UCSD-AML1 (cell line): ENCODE results near the gene CUX1.
"Not testable (repeated sequence)": the region's sequence is repeated elsewhere in the genome, so short reads cannot be mapped to it uniquely, and the experiment has no call there.

Experiments
- DNase-seq: peaks from one replicate; lab custom pipeline; 2025; ENCODE audit not compliant: unreplicated experiment; lab: John Stamatoyannopoulos, UW

Gene CUX1

GRCh38 chr7:102119213-102119651 is 301.8 kb downstream of the CUX1 start:
- no peak for DNase-seq

DNA sequence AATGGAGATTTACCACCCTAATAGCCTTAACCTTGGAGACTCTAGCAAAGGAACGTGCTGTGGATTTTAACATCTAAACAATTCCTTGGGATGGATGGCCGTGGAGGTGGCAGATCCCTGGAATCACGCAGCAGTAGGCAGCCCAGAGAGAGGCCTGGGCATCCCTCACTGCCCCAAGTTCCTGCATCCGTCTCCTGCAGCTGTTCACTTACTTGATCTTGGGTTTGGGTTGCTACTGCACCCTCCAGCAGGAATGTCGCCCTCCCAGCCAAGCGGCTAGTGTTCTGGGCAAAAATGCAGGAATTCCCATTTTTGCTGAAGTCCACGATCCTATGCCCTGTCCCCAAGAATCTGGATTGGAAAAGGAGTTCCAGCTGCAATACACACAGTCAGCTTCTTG is 302.5 kb downstream of the CUX1 start:
- no peak for DNase-seq

DNA sequence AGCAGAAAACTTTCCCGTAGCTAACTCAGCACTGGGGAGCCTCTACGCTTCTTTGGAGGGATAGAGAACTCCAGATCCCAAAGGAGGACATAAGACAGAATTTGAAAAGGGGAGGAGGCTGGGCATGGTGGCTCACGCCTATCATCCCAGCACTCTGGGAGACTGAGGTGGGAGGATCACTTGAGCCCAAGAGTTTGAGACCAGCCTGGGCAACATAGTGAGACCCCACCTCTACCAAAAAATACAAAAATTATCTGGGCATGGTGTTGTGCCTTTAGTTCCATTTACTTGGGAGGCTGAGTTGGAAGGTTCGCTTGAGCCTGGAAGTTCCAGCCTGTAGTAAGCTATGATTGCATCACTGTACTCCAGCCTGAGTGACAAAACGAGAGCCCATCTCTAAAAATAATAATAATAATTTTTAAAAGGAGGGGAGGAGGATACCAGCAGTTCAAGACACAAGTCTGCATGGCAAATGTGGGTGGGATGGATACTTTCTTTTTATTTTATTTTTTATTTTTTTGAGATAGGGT is 303.3 kb downstream of the CUX1 start:
- no peak for DNase-seq

GRCh38 chr7:102122026-102122425 is 304.6 kb downstream of the CUX1 start:
- no peak for DNase-seq

DNA sequence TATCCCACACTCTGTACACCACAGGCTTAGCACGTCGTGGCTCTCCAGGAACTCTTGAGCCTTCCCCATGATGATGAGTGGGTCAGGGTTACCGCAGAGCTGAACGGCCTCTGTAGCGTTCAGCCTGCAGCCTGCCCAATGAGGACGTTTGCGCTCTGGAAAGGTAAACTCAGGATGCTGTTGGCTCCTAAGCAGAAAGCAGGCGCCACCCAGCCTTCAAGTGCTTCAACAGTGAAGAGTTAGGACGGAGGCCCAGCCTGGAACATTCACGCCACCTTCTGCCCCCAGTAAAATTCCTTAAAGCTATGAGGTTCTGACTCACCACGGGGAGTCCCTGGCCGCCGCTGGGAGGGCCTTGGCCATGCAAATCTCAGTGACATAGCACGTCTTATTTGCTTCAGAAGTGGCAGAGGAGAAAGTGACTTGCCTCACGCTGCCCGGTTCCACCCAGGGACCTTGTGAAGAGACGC is 307.7 kb downstream of the CUX1 start:
- DNase-seq: no peak

DNA sequence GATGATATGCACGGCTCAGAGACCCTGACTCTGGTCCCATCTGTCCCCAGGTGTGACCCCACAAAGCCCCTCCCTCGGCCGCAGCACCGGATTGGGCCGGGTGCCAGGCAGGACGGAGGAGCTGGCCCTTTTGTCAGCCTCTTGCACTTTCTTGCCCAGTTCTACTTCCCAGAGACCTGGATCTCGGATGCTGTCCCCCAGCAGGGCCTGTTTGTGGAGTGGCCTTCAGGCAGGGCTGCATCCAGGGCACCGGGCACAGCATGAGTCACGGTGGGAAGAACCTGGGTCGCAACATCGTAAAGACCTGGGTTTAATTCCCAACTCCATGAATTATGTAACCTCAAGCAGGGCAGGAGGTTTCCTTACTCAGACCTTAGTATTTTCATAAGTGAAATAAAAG is 310.9 kb downstream of the CUX1 start:
- no peak for DNase-seq

- no peak for DNase-seq
These were observed 312.4 kb downstream of the CUX1 start for GRCh38 chr7:102129636-102130370.

DNA sequence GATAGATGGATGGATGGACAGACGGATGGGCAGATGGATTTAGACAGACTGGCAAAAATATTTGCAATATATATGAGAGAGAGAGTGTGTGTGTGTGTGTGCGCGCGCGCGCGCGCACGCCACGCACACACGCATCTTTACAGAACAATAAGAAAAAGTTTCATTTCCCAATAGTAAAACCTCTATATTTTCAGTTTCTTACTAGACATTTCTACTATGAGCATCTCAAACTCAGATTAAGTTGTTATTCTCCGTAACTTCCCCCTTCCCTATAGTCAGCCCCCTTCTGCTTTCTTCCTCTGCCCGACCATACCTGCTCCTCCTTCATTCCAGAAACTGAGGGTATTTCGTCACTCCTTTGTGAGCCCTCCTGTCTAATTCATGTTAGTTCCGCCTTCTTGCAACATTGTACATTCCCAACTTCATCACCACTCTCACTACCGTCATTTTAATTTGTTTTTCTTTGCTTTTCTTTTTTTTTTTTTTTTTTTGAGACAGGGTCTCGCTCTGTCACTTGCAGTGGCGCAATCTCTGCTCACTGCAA is 314.9 kb downstream of the CUX1 start:
- no peak for DNase-seq

DNA sequence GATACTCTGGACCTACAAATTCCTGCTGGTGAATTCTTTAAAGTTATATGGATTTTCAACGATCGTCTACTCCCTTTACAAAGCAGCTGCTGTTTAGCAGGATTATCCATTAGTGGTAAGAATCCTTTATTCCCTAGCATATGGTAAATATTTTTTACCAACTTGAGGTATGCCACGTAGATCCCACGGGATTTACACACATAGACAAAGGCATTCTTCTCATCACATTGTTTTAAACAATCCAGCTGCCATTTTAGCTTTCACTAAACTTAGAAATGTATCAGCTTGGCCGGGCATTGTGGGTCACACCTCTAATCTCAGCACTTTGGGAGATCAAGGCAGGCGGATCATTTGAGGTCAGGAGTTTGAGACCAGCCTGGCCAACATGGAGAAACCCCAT is 321.2 kb downstream of the CUX1 start:
- DNase-seq: no peak

DNA sequence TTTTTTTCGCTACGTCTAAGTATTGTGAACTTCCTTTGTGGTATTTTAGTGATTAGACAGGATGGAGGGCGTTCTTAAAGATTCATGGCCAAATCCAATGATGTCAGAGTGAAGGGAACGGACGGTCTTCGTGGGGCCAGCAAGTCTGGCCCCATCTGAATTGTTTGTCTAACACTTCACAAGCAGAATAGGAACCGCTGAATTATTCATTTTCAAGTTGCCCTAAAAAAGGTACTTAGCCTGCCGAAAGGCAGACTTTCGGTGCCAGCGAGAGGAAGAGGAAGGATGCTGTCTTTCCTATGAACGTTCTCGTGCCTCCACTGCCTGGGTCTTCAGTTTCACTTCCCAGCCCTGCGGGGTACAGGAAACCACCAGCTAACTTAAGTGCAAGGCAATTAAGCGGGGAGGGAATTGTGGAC is 323.5 kb downstream of the CUX1 start:
- peak; percentile 24 for DNase-seq

- not testable (repeated sequence) for DNase-seq
These were observed 325.0 kb downstream of the CUX1 start for GRCh38 chr7:102142433-102142832.

DNA sequence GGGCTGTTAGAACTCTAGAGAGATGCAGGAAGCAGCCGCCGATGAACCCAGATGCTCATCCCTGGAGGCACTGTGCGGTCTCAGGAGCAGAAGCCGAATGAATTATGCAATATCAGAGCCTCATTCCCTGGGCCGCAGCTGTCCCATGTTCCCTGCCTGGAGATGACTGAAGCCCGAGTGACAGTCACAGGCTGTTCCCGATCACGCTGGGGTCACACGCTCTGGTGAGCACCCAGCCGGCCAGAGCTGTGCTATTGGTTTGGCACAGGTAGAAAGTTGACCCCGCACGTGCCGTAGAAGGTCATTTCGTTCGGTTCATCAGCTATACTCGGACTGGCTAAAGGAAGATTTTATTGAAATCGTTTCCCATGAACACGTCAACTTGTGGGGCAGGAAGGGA is 328.7 kb downstream of the CUX1 start:
- DNase-seq: no peak

GRCh38 chr7:102147008-102147407 is 329.6 kb downstream of the CUX1 start:
- no peak for DNase-seq

DNA sequence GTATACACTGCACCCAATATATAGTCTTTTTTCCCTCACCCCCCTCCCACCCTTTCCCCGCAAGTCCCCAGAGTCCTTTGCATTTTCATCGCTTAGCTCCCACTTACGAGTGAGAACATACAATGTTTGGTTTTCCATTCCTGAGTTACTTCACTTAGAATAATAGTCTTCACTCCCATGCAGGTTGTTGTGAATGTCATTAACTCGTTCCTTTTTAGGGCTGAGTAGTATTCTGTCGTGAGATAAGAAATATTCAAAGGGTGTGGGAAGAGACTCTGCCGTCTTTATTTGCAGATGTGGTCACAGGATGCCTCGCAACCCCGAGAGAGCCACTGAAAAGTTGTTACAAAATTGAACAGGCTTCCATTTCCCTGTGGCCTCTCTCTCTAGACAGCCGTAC is 331.4 kb downstream of the CUX1 start:
- DNase-seq: no peak

- DNase-seq: no peak
These were observed 332.0 kb downstream of the CUX1 start for GRCh38 chr7:102149416-102149815.

- DNase-seq: no peak
These were observed 332.8 kb downstream of the CUX1 start for GRCh38 chr7:102150266-102150665.

DNA sequence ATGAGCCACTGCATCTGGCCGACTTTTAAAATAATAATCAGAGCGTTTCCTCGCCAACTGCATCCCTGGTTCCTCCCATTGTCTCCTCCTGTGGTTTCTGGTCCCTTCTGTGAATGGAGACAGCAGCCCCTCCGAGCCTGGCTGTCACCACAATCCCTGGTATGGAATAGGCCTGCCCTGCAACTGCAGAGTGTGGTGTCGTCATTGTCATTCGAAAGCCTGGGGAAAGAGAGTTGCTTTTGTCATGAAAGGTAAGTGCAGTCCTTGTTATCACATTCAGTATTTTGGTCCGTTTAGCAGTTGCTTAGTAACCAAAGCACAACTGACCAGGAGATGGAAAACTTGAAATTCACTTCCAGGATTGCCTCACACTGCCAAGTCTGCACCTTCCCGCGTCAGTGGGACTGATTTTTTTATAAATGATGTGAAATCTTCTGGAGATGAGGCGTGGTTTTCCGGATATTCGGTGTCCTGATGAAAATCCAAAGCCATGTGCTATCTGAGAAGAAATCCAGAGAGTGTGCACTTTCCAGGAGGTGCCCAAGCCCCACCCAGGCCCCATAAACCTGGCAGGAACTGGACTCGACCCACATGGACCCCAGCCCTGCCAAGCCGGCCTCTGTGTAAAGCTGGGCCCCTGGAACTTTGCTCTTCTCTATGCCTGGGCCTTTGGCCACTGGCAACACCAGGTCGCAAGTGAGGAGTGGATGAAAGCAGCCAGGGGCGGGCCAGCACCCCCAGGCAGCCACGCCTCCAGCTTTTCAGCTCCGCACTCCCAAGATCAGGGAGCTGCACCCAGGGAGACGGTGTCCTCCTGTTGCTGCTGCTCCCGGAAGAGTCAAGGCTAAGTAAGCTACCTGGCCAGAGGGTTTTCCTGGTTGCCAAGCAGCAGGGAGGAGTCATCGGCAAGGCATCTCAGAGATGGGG is 335.5 kb downstream of the CUX1 start:
- no peak for DNase-seq

GRCh38 chr7:102153599-102153946 is 336.1 kb downstream of the CUX1 start:
- DNase-seq: no peak

DNA sequence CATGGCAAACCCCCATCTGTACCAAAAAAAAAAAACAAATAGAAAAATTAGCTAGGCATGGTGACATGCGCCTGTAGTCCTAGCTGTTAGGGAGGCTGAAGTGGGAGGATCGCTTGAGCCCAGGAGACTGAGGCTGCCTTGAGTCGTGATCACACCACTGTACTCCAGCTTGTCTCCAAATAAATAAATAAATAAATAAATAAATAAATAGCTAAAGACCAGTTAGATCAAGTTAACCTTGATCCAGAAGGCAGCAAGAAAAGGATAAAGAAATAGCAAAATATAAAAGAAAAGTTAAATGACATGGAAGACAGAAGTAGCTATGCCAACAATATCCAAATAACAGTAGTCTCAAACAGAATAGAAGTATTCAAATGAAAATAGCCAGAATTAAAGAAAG is 337.0 kb downstream of the CUX1 start:
- no peak for DNase-seq

DNA sequence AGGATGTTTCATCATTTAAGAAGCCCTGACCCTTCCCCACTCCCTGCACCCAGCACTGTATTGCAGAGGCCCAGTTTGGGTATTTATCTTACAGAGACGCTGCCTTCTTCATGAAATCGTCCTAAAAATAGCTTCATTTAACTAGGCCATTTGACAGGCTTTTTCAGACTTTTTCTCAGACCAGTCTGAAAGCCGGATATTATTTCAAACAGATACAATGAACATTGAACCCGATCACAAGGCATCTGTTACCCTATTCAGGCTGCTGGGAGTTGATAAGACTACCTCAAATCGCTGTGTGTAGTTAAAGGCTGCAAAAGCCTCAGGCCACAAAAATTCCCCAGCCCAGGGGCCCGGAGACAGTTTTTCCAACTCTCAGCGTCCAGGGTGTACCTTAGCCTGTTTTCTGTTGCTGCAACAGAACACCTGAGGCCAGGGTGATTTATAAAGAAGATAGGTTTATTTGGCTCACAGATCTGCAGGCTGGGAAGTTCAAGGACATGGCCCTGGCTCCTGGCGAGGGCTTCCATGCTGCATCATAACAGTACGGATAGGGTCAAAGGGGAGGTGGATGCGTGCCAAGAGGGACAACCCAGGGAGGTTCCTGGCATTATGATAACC is 338.5 kb downstream of the CUX1 start:
- DNase-seq: no peak

- DNase-seq: no peak
These were observed 339.4 kb downstream of the CUX1 start for GRCh38 chr7:102156867-102157266.
